ENCODE data around the gene SPN. TPM values are rescaled to one million over a fixed set of nuclear protein-coding genes. Genes with fewer than 3 reads are reported as not detected.
"Not testable (repeated sequence)": the region's sequence is repeated elsewhere in the genome, so short reads cannot be mapped to it uniquely, and the experiment has no call there.

Gene SPN
- total and polyA plus RNA-seq, 2 donors (not counting 3 experiments of a cell fraction or from before 2014, with no cell fraction given): not detected

- intact Hi-C loops (cut with micrococcal nuclease): no loop called here
- no peak overlapping the region for H3K27ac ChIP-seq (ENCODE audit: insufficient read depth, low read depth, low read length)
- no peak overlapping the region for H2AFZ ChIP-seq (ENCODE audit: low read depth, low read length)
- H4K20me1 ChIP-seq (replicated peaks; ENCODE audit: control insufficient read depth, extremely low read depth, insufficient read depth, low read length): no peaks in the 10 kb centered on the region
- H3K4me1 ChIP-seq (ENCODE audit: control insufficient read depth, extremely low read depth, insufficient read depth, low read length): no peaks in the 10 kb centered on the region
- H3K79me2 ChIP-seq (ENCODE audit: control insufficient read depth, insufficient read depth, low read length): no peaks in the 10 kb centered on the region
- H3K4me3 ChIP-seq (replicated peaks in 1 of 3; ENCODE audit: insufficient read depth in 1 of 3, low read depth in 1 of 3, low read length in 3 of 3): no peak overlapping the region
- no peak for DNase-seq (ENCODE audit: low read depth, low spot score)
- ChIA-PET POLR2A (no interaction called here), CTCF (no interaction called here)
- dilution Hi-C loops (cut with MboI; ENCODE audit: extremely low pct_ligation_motif_present, low sequenced_read_pairs): no loop called here
- no peak overlapping the region for H3K9ac ChIP-seq (replicated peaks; ENCODE audit: extremely low read depth, insufficient read depth, low read length)
- no peak overlapping the region for H3K4me2 ChIP-seq (ENCODE audit: insufficient read depth, low read length)
- no TSS peak for BruUV-seq (replicated peaks)
- TF ChIP-seq JUN (IDR thresholded peaks at IDR 0.05; ENCODE audit: borderline replicate concordance, insufficient read depth, insufficient read length, low read depth): no peak
- no peak for TF ChIP-seq MAX (IDR thresholded peaks at IDR 0.05; ENCODE audit: insufficient read depth, insufficient read length)
- TF ChIP-seq MYC (IDR thresholded peaks at IDR 0.05; ENCODE audit: low read depth, low read length): no peak
- TF ChIP-seq GATA2 (IDR thresholded peaks at IDR 0.05; ENCODE audit: insufficient read depth, insufficient read length, low read depth, low read length): no peak
- H3K9me1 ChIP-seq (replicated peaks; ENCODE audit: control insufficient read depth, extremely low read depth, insufficient read depth, low read length): no peaks in the 10 kb centered on the region
- no peak for FAIRE-seq
- H3K9me3 ChIP-seq (replicated peaks; ENCODE audit: control insufficient read depth, insufficient read depth, low read length): no peaks in the 10 kb centered on the region
- H3K36me3 ChIP-seq (ENCODE audit: control insufficient read depth in 2 of 2, extremely low read depth in 1 of 2, insufficient read depth in 2 of 2, low read length in 2 of 2): no peaks in the 10 kb centered on the region
- H3K27me3 ChIP-seq (ENCODE audit: control insufficient read depth in 2 of 2, insufficient read depth in 2 of 2, low read length in 2 of 2): no peaks in the 10 kb centered on the region
These were observed 2.4 kb downstream of the SPN start for GRCh38 chr16:29665294-29666077.

- dilution Hi-C loops (cut with MboI; ENCODE audit: extremely low pct_ligation_motif_present, low sequenced_read_pairs); H3K9me1 ChIP-seq (replicated peaks; ENCODE audit: control insufficient read depth, extremely low read depth, insufficient read depth, low read length); H3K9me3 ChIP-seq (replicated peaks; ENCODE audit: control insufficient read depth, insufficient read depth, low read length); H3K79me2 ChIP-seq (ENCODE audit: control insufficient read depth, insufficient read depth, low read length); H3K4me3 ChIP-seq (replicated peaks in 1 of 3; ENCODE audit: insufficient read depth in 1 of 3, low read depth in 1 of 3, low read length in 3 of 3); POLR2A ChIA-PET; H3K27me3 ChIP-seq (ENCODE audit: control insufficient read depth in 2 of 2, insufficient read depth in 2 of 2, low read length in 2 of 2); H4K20me1 ChIP-seq (replicated peaks; ENCODE audit: control insufficient read depth, extremely low read depth, insufficient read depth, low read length); DNase-seq (ENCODE audit: low read depth, low spot score); H3K27ac ChIP-seq (ENCODE audit: insufficient read depth, low read depth, low read length); H3K36me3 ChIP-seq (ENCODE audit: control insufficient read depth in 2 of 2, extremely low read depth in 1 of 2, insufficient read depth in 2 of 2, low read length in 2 of 2); H3K4me1 ChIP-seq (ENCODE audit: control insufficient read depth, extremely low read depth, insufficient read depth, low read length); H3K4me2 ChIP-seq (ENCODE audit: insufficient read depth, low read length); H3K9ac ChIP-seq (replicated peaks; ENCODE audit: extremely low read depth, insufficient read depth, low read length); intact Hi-C loops (cut with micrococcal nuclease); FAIRE-seq; BruUV-seq (replicated peaks); H2AFZ ChIP-seq (ENCODE audit: low read depth, low read length): not testable (repeated sequence)
- CTCF ChIA-PET: interaction anchor here (1.2 kb wide), 1 partner anchor 24 kb away, joined by 5 read pairs; no protein-coding TSS in a partner anchor
These were observed 4.2 kb downstream of the SPN start for GRCh38 chr16:29667322-29667610.
